GM19452 (cell line): ENCODE measurements around the gene ME2.
"Not testable (repeated sequence)": the region's sequence is repeated elsewhere in the genome, so short reads cannot be mapped to it uniquely, and the experiment has no call there.

ENCODE experiments used
- ATAC-seq: cut with Tn5 transposase; IDR thresholded peaks from one replicate; pipeline ENCODE4 v1.9.1; 2021; ENCODE audit not compliant: unreplicated experiment

ME2 gene

DNA sequence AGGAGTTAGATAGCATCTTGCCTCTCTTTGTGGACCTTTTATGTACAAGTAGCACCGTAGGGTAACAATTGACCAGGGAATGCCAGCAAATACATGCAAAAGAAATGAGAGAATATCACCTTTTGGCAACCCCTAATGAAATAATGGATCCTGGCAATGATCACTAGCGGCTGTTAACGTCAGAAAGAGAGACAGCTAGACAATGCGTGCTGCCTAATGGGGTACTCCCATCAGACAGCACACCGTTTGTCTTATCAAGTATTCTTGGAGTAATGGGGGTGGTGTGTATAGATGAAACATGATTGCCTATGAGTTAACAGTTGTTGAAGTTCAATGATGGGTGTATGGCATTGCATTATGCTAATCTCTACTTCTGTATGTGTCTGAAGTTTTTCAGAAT lies 90.5 kb downstream of the ME2 start:
- ATAC-seq, result no peak

- no peak for ATAC-seq
These were observed 91.1 kb downstream of the ME2 start for GRCh38 chr18:50970006-50970405.

DNA sequence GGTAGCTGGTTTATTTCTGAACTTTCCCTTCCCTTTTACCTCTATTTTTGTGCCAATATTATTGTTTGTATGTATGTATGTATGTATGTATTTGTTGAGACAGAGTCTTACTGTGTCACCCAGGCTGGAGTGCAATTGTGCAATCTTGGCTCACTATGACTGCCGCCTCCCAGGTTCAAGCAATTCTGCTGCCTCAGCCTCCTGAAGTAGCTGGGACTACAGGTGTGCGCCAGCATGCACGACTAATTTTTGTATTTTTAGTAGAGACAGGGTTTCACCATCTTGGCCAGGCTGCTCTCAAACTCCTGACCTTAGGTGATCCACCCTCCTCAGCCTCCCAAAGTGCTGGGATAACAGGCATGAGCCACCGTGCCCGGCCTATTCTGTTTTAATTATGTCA lies 93.5 kb downstream of the ME2 start:
- not testable (repeated sequence) for ATAC-seq

GRCh38 chr18:50973367-50974126 lies 94.6 kb downstream of the ME2 start:
- no peak for ATAC-seq

- ATAC-seq, result no peak
These were observed 98.3 kb downstream of the ME2 start for GRCh38 chr18:50977037-50977760.

- ATAC-seq, result no peak
These were observed 102.5 kb downstream of the ME2 start for GRCh38 chr18:50981381-50981780.

GRCh38 chr18:50982086-50982801 lies 103.3 kb downstream of the ME2 start:
- no peak for ATAC-seq

GRCh38 chr18:50982802-50983179 lies 103.9 kb downstream of the ME2 start:
- ATAC-seq, result no peak

GRCh38 chr18:50986360-50987087 lies 107.6 kb downstream of the ME2 start:
- no peak for ATAC-seq

- no peak for ATAC-seq
These were observed 108.3 kb downstream of the ME2 start for GRCh38 chr18:50987261-50987660.

DNA sequence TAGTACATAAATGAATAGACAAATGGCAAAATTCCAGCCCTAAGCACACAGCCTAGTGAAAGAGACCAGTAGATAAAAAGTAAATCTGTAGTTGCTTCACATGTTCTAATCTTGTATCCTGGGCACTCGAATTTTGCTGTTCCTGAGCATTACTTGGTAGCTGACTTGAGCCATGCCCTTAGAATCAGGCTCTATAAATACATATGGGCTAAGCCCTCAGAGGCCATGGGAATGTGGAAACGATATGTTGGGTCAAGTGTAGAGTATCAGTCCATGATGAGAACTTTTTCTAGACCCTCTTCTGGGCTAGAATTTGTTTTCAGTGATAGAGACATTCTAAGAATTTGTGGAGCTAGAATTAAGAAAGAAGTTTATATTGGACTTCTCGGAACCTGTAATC lies 110.8 kb downstream of the ME2 start:
- ATAC-seq, result no peak

DNA sequence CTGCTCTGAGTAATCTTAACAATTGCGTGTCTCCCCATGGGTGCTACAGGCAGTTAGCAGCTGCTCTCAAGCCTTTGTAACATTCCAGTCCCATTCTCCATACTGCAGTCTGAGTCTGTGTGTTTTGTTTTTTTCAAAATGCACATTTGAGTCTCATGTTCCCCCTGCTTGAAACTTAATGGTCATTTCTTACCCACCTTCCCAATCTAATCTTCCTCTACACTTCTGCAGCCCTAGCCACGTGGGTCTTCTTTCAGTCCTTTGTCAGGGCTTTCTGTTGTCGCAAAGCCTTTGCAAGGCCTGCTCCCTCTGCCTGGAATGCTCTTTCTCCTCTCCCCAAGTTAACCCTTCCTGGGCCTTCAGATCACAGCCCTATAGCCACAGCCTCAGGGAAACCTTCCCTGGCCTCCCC lies 113.4 kb downstream of the ME2 start:
- ATAC-seq, result no peak

DNA sequence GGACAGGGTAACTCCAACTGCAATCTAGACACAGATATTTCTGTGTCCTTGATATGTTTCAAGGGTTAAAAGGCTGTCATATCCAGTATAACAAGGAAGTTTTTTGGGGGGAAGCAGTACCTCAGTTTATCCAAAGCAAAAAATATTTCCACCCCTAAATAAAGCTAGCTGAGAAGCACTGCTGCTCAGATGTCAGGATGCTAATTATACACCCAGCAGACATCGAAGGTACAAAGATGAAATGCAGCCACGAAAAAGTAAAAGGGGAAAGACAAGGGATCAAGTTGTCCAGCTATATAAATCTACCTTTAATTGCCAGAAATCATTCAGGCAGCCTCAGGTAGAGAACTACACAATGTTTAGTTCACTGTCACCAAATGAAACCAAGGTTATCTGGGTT lies 115.1 kb downstream of the ME2 start:
- no peak for ATAC-seq

- ATAC-seq, result not testable (repeated sequence)
These were observed 124.3 kb downstream of the ME2 start for GRCh38 chr18:51003174-51003573.
